ENCODE results near the gene CAMKV. TPM values are rescaled to one million over a fixed set of nuclear protein-coding genes. Genes with fewer than 3 reads are reported as not detected.

Gene CAMKV
- total and polyA plus RNA-seq, 2 of the 8 experiments (the other 6 are each of a cell fraction or from before 2014, with no cell fraction given): 56.3 to 66.4 TPM

- TF ChIP-seq CHD7 (IDR thresholded peaks at IDR 0.05; ENCODE audit: insufficient replicate concordance, low read length) (no peak), RBBP5 (IDR thresholded peaks at IDR 0.05; ENCODE audit: borderline replicate concordance, low read depth, low read length) (no peak), MAX (IDR thresholded peaks at IDR 0.05) (no peak), SIN3A (conservative IDR thresholded peaks at IDR 0.05 in 1 of 2, IDR thresholded peaks at IDR 0.05 in 1 of 2; ENCODE audit: low read depth in 1 of 2, low read length in 2 of 2) (no peak), CREB1 (IDR thresholded peaks at IDR 0.05) (no peak), YY1 (IDR thresholded peaks at IDR 0.05; ENCODE audit: low read depth, low read length) (no peak), TAF7 (optimal IDR thresholded peaks at IDR 0.05; ENCODE audit: borderline replicate concordance, low read depth, low read length) (no peak), MAFK (IDR thresholded peaks at IDR 0.05; ENCODE audit: low read depth, low read length) (no peak), KDM4A (IDR thresholded peaks at IDR 0.05; ENCODE audit: low read depth, low read length, severe bottlenecking) (no peak), ASH2L (IDR thresholded peaks at IDR 0.05; ENCODE audit: low read length) (no peak)
Measured at GRCh38 chr3:49908373-49909199, 38.9 kb upstream of the CAMKV start (continued).
